ENCODE measurements around the gene HECA.

- TF ChIP-seq POLR2A (IDR thresholded peaks at IDR 0.05) (no peak), CTCF (IDR thresholded peaks at IDR 0.05) (no peak), EP300 (IDR thresholded peaks at IDR 0.05) (no peak)
Observed at GRCh38 chr6:139186242-139186641, 51.4 kb downstream of the HECA start.
